Left forelimb (tissue), 1 donor: ENCODE results near the gene TMEM221.

ENCODE experiments used
- DNase-seq: peaks from one replicate; pipeline ENCODE4 v3.0.0-alpha.2; 2018; ENCODE audit warnings: low spot score

The TMEM221 gene

GRCh38 chr19:17441241-17442021 is 7.0 kb downstream of the TMEM221 start:
- no peak for DNase-seq

GRCh38 chr19:17436874-17437267 is 11.6 kb downstream of the TMEM221 start:
- no peak for DNase-seq

GRCh38 chr19:17436094-17436873 is 12.2 kb downstream of the TMEM221 start:
- no peak for DNase-seq

- DNase-seq = no peak
Measured at GRCh38 chr19:17435218-17435617, 13.2 kb downstream of the TMEM221 start.

- no peak for DNase-seq
Measured at GRCh38 chr19:17431417-17431816, 17.1 kb downstream of the TMEM221 start.

GRCh38 chr19:17429641-17430113 is 18.8 kb downstream of the TMEM221 start:
- DNase-seq = no peak

GRCh38 chr19:17424743-17425365 is 23.6 kb downstream of the TMEM221 start:
- no peak for DNase-seq

- DNase-seq = no peak
Measured at GRCh38 chr19:17423429-17424208, 24.8 kb downstream of the TMEM221 start.

- DNase-seq = no peak
Measured at GRCh38 chr19:17421942-17422341, 26.5 kb downstream of the TMEM221 start.

GRCh38 chr19:17420475-17420924 is 28.0 kb downstream of the TMEM221 start:
- DNase-seq = no peak

GRCh38 chr19:17419621-17420474 is 28.6 kb downstream of the TMEM221 start, which contains the start of gene MVB12A:
TSS of gene MVB12A (plus strand) at chr19:17420047. CDS start at chr19:17420136, 89 bp downstream.
- peak; percentile 99 for DNase-seq

- no peak for DNase-seq
Measured at GRCh38 chr19:17419154-17419620, 29.3 kb downstream of the TMEM221 start.

GRCh38 chr19:17418710-17419109 is 29.8 kb downstream of the TMEM221 start:
- DNase-seq = no peak

- no peak for DNase-seq
Measured at GRCh38 chr19:17415121-17415520, 33.3 kb downstream of the TMEM221 start.

- DNase-seq = no peak
Measured at GRCh38 chr19:17414097-17414496, 34.4 kb downstream of the TMEM221 start.

- DNase-seq = no peak
Measured at GRCh38 chr19:17411801-17412200, 36.7 kb downstream of the TMEM221 start.

GRCh38 chr19:17409990-17410389 is 38.5 kb downstream of the TMEM221 start:
- no peak for DNase-seq

GRCh38 chr19:17406887-17407196 is 41.6 kb downstream of the TMEM221 start:
- no peak for DNase-seq

GRCh38 chr19:17406046-17406886 is 42.2 kb downstream of the TMEM221 start:
- DNase-seq = no peak
